Activated CD4-positive, alpha-beta memory T cell treated with anti-CD3 and anti-CD28 coated beads for 36 hours (primary cell): ENCODE results near the gene ART3. TPM values are rescaled to one million over a fixed set of nuclear protein-coding genes. Genes with fewer than 3 reads are reported as not detected.

Source experiments
- CTCF ChIA-PET: fragments of 350-600 bp; sonication (Branson Sonifier 250); formaldehyde crosslinking; loops from one replicate; lab custom pipeline; 2021; ENCODE audit warnings: antibody characterized with exemption, inconsistent platforms; lab: Charles Lee
- POLR2A ChIA-PET: fragments of 350-600 bp; sonication (Branson Sonifier 250); formaldehyde crosslinking; loops from one replicate; lab custom pipeline; 2021; ENCODE audit warnings: antibody characterized with exemption; lab: Charles Lee
- DNase-seq: peaks from one replicate; pipeline ENCODE4 v3.0.0-alpha.2; 2020
- H3K27ac Mint-ChIP-seq: one replicate; pipeline ENCODE4 v1.8.0; 2021; ENCODE audit warnings: mixed read lengths
- H3K27me3 Mint-ChIP-seq: one replicate; pipeline ENCODE4 v1.8.0; 2021; ENCODE audit warnings: mixed read lengths
- H3K36me3 Mint-ChIP-seq: one replicate; pipeline ENCODE4 v1.8.0; 2021; ENCODE audit warnings: mixed read lengths
- H3K4me1 Mint-ChIP-seq: one replicate; pipeline ENCODE4 v1.8.0; 2021; ENCODE audit warnings: low read depth, mixed read lengths
- H3K4me3 Mint-ChIP-seq: one replicate; pipeline ENCODE4 v1.8.0; 2021; ENCODE audit warnings: mild to moderate bottlenecking, mixed read lengths
- H3K9me3 Mint-ChIP-seq: one replicate; pipeline ENCODE4 v1.8.0; 2021; ENCODE audit warnings: mixed read lengths
- intact Hi-C: fragments of 100-400 bp; cut with micrococcal nuclease; formaldehyde crosslinking; loops from one replicate; pipeline ENCODE4 v1.15.1; 2023
- total RNA-seq, 2 experiments: library from RNA; stranded (reverse); gene quantifications; one replicate each; pipeline ENCODE4 v1.2.3, GENCODE V29; 2021

ART3 gene
- total RNA-seq, 2 experiments from 2014 or later, result 0.36 TPM; not detected in 1

DNA sequence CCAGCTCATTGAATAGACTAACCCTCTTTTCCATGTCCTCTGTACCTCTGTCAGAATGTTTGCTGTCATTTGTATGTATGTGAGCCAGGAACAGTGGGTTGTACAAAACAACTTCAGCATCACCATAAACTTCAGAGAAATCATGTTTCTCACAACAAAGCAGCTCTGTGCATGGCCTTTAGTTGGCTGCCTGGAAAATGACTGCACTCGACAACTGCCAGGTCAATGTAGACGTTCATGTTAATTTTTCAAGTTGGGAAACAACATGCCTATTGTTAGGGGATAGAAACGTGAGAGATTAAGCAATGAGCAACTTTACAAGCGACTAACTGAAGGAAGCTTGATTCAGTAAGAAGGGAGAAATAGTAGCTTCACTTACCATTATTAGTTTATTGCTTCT, 20.8 kb upstream of the ART3 start:
- H3K27me3 Mint-ChIP-seq, result peaks cover 20% of the 10 kb centered on the region
- H3K36me3 Mint-ChIP-seq, result no peaks in the 10 kb centered on the region
- ChIA-PET POLR2A (no interaction called here), CTCF (interaction anchor here (0.6 to 4.2 kb wide), 6 partner anchors 13 to 126 kb away, joined by 3 to 38 read pairs (median 4); no protein-coding TSS in a partner anchor)
- no peak overlapping the region for H3K27ac Mint-ChIP-seq
- H3K4me3 Mint-ChIP-seq, result no peak overlapping the region
- peaks cover 30% of the 10 kb centered on the region for H3K4me1 Mint-ChIP-seq
- no peaks in the 10 kb centered on the region for H3K9me3 Mint-ChIP-seq
- intact Hi-C loops, result no loop called here
- no peak for DNase-seq

DNA sequence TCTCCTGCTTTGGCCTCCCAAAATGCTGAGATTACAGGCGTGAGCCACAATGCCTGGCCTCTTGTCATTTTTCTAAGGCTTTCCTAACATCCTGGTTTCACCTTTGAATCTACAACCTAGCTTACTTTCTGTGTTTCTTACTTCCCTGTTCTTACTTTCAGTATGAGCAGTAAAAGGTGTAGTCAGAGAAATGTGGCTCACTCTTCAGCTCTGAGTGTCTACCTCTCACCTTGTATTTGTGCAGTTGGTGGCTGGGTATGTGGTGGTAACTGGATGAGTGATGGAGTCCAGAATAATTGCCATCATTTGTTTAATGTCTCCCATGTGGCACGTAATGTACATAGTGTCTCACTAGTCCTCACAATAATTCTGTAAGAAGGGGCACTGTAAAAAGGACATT, 19.5 kb upstream of the ART3 start:
- intact Hi-C loops, result loop anchor here (5.0 kb wide), 1 partner anchor 972 kb away; no protein-coding TSS in a partner anchor
- Mint-ChIP-seq H3K4me1 (peaks cover 41% of the 10 kb centered on the region), H3K27ac (peak overlapping the region; percentile 49), H3K36me3 (no peaks in the 10 kb centered on the region), H3K4me3 (no peak overlapping the region), H3K27me3 (peaks cover 18% of the 10 kb centered on the region), H3K9me3 (no peaks in the 10 kb centered on the region)
- CTCF ChIA-PET, result interaction anchor here (2.4 to 4.2 kb wide), 2 partner anchors 12 to 59 kb away, joined by 15 to 38 read pairs; no protein-coding TSS in a partner anchor
- POLR2A ChIA-PET, result interaction anchor here (0.6 to 0.9 kb wide), 2 partner anchors 31 to 62 kb away, joined by 3 read pairs; no protein-coding TSS in a partner anchor
- DNase-seq, result peak; percentile 56

DNA sequence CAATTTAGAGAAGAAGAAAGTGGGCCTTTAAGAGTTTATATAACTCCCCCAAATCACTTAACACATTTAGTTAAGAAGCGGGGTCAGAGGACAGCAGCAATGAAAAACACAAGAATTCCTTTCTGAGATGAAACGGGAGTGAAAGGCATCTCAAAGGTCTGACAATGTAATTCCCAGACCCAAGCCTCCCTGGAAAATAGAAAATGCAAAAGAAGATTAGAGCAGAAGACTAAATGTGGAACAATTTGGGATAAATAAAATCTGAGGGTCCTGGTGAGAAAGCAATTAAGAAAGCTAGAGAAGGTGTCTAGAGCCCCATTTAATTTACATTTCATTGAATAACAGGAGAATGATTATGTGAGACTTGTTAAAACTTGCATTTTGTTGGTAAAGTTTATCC, 19.1 kb upstream of the ART3 start:
- peaks cover 20% of the 10 kb centered on the region for H3K27me3 Mint-ChIP-seq
- intact Hi-C loops, result loop anchor here (5.0 kb wide), 1 partner anchor 972 kb away; no protein-coding TSS in a partner anchor
- POLR2A ChIA-PET, result no interaction called here
- peaks cover 45% of the 10 kb centered on the region for H3K4me1 Mint-ChIP-seq
- H3K9me3 Mint-ChIP-seq, result no peaks in the 10 kb centered on the region
- CTCF ChIA-PET, result interaction anchor here (2.4 to 4.2 kb wide), 2 partner anchors 12 to 60 kb away, joined by 15 to 38 read pairs; no protein-coding TSS in a partner anchor
- no peaks in the 10 kb centered on the region for H3K36me3 Mint-ChIP-seq
- H3K27ac Mint-ChIP-seq, result no peak overlapping the region
- H3K4me3 Mint-ChIP-seq, result no peak overlapping the region
- DNase-seq, result no peak

DNA sequence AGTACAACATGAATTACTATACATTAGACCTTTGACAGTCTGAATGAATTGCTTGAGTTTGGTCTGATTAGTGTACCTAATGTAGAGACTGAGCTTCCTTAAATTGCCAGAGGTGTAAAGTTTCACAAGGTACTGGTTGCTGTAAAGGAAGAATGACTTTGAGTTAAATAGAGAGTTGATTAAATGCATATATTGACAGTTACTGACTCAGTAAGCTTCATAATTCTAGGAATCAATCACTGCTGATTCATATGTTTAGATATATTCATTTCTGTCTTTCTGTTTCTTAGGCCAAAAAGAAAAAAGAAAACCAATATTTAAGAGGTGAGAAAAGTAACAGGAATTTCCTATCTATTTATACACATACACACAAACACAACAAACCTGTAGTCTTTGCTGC, 16.2 kb upstream of the ART3 start:
- H3K27me3 Mint-ChIP-seq, result peaks cover 33% of the 10 kb centered on the region
- CTCF ChIA-PET, result interaction anchor here (0.7 to 2.7 kb wide), 7 partner anchors 9 to 162 kb away, joined by 3 to 22 read pairs (median 3); partner anchors contain the start of gene CXCL10
- H3K9me3 Mint-ChIP-seq, result no peaks in the 10 kb centered on the region
- peak overlapping the region; percentile 62 for H3K27ac Mint-ChIP-seq
- intact Hi-C loops, result loop anchor here (1.0 to 5.0 kb wide), 7 partner anchors 16 to 1529 kb away; partner anchors contain the start of gene SDAD1
- peaks cover 62% of the 10 kb centered on the region for H3K4me1 Mint-ChIP-seq
- H3K36me3 Mint-ChIP-seq, result no peaks in the 10 kb centered on the region
- no peak overlapping the region for H3K4me3 Mint-ChIP-seq
- no peak for DNase-seq
- POLR2A ChIA-PET, result interaction anchor here (0.6 to 1.7 kb wide), 7 partner anchors 15 to 118 kb away, joined by 3 to 11 read pairs (median 4); partner anchors contain the start of genes NAAA and SDAD1

DNA sequence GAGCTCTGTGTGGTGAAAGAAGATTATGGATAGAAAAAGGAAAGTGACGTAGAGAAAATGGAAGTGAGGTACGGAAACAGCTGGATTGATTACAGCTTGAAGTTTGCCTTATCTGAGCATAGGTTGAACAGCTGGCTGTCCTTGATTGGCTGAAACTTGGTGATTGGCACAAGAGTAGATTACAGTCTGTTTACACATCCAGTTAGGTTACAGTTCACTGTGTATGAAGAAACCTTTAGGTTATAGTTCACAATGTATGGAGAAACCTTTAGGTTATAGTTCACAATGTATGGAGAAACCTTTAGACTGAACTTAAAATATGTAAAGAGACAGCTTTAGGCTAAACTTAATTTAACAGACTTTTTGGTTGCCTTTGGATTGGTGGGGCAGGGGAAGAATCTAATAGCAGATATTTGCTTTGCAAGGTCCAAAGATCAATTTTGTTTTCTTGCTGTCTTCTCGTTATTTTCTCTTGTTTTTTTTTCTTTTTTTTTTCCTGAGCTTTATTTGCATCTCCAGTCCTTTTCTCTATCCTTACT, 15.6 kb upstream of the ART3 start:
- no peaks in the 10 kb centered on the region for H3K9me3 Mint-ChIP-seq
- DNase-seq, result no peak
- ChIA-PET CTCF (interaction anchor here (1.0 to 2.7 kb wide), 5 partner anchors 17 to 163 kb away, joined by 3 to 22 read pairs (median 5); partner anchors contain the start of gene CXCL10), POLR2A (interaction anchor here (1.1 to 1.7 kb wide), 5 partner anchors 16 to 119 kb away, joined by 4 to 11 read pairs (median 4); partner anchors contain the start of genes NAAA and SDAD1)
- intact Hi-C loops, result loop anchor here (1.0 to 5.0 kb wide), 7 partner anchors 17 to 1528 kb away; partner anchors contain the start of gene SDAD1
- peaks cover 29% of the 10 kb centered on the region for H3K27me3 Mint-ChIP-seq
- no peak overlapping the region for H3K4me3 Mint-ChIP-seq
- peaks cover 62% of the 10 kb centered on the region for H3K4me1 Mint-ChIP-seq
- H3K27ac Mint-ChIP-seq, result peak overlapping the region; percentile 62
- H3K36me3 Mint-ChIP-seq, result no peaks in the 10 kb centered on the region

DNA sequence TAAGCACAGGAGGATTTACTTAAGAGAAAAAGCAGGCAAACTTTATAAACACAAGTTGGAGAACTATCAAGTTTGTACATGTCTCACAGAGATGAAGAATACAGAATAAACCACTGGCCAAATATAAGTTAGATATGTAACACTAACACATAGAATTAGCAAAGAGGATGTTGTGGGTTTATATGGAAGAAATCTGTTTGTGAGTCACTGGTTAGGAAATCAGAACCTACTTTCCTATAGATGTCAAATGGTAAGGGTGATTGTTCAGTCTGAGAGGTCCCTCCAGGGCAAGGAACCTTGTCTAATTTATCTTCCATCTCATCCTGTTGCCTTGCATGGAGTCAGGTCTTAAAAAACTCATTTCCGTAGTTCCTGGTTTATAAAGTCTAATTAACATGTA, 14.8 kb upstream of the ART3 start:
- H3K4me1 Mint-ChIP-seq, result peaks cover 61% of the 10 kb centered on the region
- H3K27me3 Mint-ChIP-seq, result peaks cover 28% of the 10 kb centered on the region
- intact Hi-C loops, result loop anchor here (2.0 to 5.0 kb wide), 5 partner anchors 69 to 968 kb away; partner anchors contain the start of genes NUP54 and SDAD1
- H3K4me3 Mint-ChIP-seq, result no peak overlapping the region
- no peaks in the 10 kb centered on the region for H3K9me3 Mint-ChIP-seq
- DNase-seq, result no peak
- CTCF ChIA-PET, result interaction anchor here (2.7 kb wide), 1 partner anchor 64 kb away, joined by 22 read pairs; no protein-coding TSS in a partner anchor
- POLR2A ChIA-PET, result no interaction called here
- no peak overlapping the region for H3K27ac Mint-ChIP-seq
- no peaks in the 10 kb centered on the region for H3K36me3 Mint-ChIP-seq

DNA sequence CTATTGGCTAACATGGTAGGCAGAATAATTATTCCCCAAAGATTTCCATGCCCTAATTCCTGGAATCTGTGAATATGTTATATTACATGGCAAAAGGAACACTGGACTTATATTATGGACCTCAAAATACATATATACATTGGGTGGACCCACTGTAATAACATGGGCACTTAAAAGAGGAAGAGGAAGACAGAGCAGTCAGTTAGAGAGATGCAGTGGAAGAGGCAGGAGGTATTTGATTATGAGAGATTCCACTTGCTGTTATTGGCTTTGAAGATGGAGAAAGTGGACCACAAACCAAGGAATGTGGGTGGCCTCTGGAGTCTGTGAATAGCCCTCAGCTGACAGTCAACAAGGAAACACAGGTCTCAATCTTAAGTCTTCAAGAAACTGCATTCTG, 14.0 kb upstream of the ART3 start:
- no peaks in the 10 kb centered on the region for H3K36me3 Mint-ChIP-seq
- peaks cover 26% of the 10 kb centered on the region for H3K27me3 Mint-ChIP-seq
- no peak overlapping the region for H3K27ac Mint-ChIP-seq
- H3K9me3 Mint-ChIP-seq, result no peaks in the 10 kb centered on the region
- H3K4me1 Mint-ChIP-seq, result peaks cover 54% of the 10 kb centered on the region
- H3K4me3 Mint-ChIP-seq, result no peak overlapping the region
- CTCF ChIA-PET, result interaction anchor here (5.1 kb wide), 1 partner anchor 65 kb away, joined by 79 read pairs; no protein-coding TSS in a partner anchor
- intact Hi-C loops, result loop anchor here (5.0 kb wide), 1 partner anchor 87 kb away; the partner anchor contains the start of gene NUP54
- no peak for DNase-seq
- POLR2A ChIA-PET, result no interaction called here

DNA sequence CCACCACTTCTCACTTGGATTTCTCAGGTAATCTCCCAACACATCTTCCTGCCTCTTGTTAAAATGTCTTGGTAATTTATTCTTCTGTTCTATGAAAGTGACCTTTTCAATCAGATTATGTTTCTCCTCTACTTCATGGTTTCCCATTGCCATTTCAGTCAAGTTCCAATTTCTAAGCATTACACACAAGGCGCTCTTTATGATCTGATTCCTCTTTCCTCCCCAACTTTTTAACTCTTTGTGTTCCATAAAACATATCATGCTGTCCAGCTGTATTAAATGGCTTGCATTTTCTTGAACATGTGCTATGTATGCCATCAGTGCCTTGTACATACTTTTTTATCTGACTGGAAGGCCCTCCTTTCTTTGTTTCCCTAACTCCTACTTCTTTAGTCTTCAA, 13.1 kb upstream of the ART3 start:
- ChIA-PET CTCF (interaction anchor here (0.6 to 5.1 kb wide), 2 partner anchors 19 to 66 kb away, joined by 3 to 79 read pairs; no protein-coding TSS in a partner anchor), POLR2A (no interaction called here)
- Mint-ChIP-seq H3K27ac (no peak overlapping the region), H3K27me3 (peaks cover 18% of the 10 kb centered on the region), H3K4me3 (no peak overlapping the region), H3K4me1 (peaks cover 48% of the 10 kb centered on the region), H3K9me3 (no peaks in the 10 kb centered on the region), H3K36me3 (no peaks in the 10 kb centered on the region)
- intact Hi-C loops, result loop anchor here (5.0 kb wide), 1 partner anchor 86 kb away; the partner anchor contains the start of gene NUP54
- no peak for DNase-seq

DNA sequence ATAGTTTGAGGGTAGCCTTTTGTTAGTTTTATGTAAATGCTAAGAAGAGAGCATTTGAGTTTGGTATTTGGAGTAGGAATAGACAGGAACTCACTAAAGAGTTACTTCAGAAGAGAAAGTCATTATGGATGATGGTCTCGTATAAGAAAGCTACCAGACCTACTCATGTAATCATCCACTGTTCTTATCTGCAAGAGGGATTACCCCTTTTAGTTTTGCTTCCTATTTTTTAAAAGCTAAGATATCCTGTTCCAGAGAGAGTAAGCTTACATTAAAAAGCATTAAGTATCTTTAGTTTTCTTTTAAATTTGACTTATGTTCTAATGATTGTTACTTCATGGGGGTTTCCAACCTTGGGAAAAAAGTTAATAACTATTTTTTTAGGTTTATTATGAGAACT, 12.5 kb upstream of the ART3 start:
- no peaks in the 10 kb centered on the region for H3K9me3 Mint-ChIP-seq
- ChIA-PET CTCF (interaction anchor here (0.6 to 5.1 kb wide), 2 partner anchors 19 to 67 kb away, joined by 3 to 79 read pairs; no protein-coding TSS in a partner anchor), POLR2A (no interaction called here)
- H3K27me3 Mint-ChIP-seq, result peaks cover 18% of the 10 kb centered on the region
- no peak for DNase-seq
- H3K27ac Mint-ChIP-seq, result no peak overlapping the region
- peaks cover 48% of the 10 kb centered on the region for H3K4me1 Mint-ChIP-seq
- intact Hi-C loops, result loop anchor here (5.0 kb wide), 1 partner anchor 85 kb away; the partner anchor contains the start of gene NUP54
- no peak overlapping the region for H3K4me3 Mint-ChIP-seq
- no peaks in the 10 kb centered on the region for H3K36me3 Mint-ChIP-seq

DNA sequence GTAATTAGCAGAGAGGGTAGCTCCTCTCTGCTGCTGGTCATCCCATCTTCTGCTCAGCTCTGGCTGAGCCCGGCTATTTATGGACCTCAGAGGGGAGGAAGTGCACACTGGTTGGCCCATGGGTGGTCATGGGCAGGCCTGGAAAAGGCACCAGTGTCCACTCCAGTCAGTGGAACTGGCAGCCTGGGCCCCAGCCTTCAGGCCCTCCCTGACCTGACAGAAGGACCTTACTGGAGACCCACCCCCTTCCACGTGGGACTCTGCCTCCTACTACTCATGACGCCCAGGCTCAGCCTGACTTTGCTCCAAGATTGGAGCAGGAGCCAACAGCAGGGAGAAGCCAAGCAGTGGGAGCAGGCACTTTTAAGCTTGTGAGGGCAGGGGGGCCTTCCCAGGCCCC, 8.0 kb upstream of the ART3 start:
- POLR2A ChIA-PET, result no interaction called here
- no peak for DNase-seq
- no peak overlapping the region for H3K27ac Mint-ChIP-seq
- no peaks in the 10 kb centered on the region for H3K36me3 Mint-ChIP-seq
- intact Hi-C loops, result loop anchor here (5.0 kb wide), 1 partner anchor 129 kb away; no protein-coding TSS in a partner anchor
- H3K27me3 Mint-ChIP-seq, result peaks cover 5% of the 10 kb centered on the region
- H3K9me3 Mint-ChIP-seq, result no peaks in the 10 kb centered on the region
- no peak overlapping the region for H3K4me3 Mint-ChIP-seq
- peaks cover 5% of the 10 kb centered on the region for H3K4me1 Mint-ChIP-seq
- CTCF ChIA-PET, result interaction anchor here (1.0 to 2.7 kb wide), 7 partner anchors 12 to 150 kb away, joined by 3 to 93 read pairs (median 6); partner anchors contain the start of gene SDAD1

DNA sequence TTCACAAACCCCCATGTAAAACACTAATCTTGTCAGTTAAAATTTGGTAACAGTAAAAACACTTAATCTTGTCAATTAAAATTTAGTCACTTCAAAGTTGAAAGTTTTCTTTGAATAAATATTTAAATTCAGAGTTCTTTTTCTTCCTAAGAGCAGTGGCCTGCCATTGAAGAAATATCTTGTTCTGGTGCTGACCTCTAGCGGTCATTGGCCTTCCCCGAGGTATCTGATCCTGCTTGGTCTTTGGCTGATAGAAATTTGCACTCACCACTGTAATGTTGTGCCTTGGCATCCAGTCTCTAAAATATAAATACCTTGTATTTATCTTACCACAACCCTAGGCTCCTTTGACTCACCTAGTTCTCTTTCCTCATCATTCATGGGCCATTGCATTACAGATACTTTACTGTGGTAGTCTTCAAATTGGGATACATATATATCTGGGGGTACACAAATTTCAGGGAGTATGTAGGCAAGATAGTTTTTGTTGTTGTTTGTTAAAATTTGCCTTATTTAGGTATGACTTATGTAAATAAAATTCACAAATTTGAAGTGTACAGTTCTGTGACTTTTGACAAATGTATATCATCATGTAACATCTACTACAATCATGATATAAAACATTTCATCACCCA, 6.7 kb upstream of the ART3 start:
- H3K4me3 Mint-ChIP-seq, result no peak overlapping the region
- no peaks in the 10 kb centered on the region for H3K4me1 Mint-ChIP-seq
- H3K27me3 Mint-ChIP-seq, result no peaks in the 10 kb centered on the region
- POLR2A ChIA-PET, result no interaction called here
- peak; percentile 79 for DNase-seq
- no peaks in the 10 kb centered on the region for H3K9me3 Mint-ChIP-seq
- H3K36me3 Mint-ChIP-seq, result no peaks in the 10 kb centered on the region
- CTCF ChIA-PET, result interaction anchor here (0.8 to 4.3 kb wide), 10 partner anchors 10 to 152 kb away, joined by 3 to 93 read pairs (median 4); partner anchors contain the start of genes NAAA and SDAD1
- intact Hi-C loops, result loop anchor here (1.0 to 5.0 kb wide), 4 partner anchors 72 to 172 kb away; no protein-coding TSS in a partner anchor
- no peak overlapping the region for H3K27ac Mint-ChIP-seq
